ENCODE measurements around the gene BMP7.

DNA sequence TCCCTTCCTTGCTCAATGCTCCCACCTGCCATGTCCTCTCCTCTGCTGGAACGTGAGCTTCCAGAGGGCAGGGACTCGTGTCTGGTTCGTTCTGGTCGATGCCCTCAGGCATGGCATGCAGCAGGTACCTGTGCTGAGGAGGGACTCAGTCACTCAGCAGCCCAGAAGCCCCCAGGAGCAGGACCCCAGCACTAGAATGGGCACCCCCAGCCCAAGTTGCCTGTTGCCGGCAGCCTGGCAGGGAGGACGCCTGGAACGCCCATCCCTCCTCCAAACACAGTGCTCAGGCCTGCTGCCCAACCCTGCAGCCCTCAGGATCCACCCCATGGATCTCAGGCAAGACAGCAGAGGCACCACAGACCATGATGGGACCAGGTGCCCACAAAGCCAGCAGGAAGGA lies 40.6 kb downstream of the BMP7 start:
- TF ChIP-seq, protein P1, sequence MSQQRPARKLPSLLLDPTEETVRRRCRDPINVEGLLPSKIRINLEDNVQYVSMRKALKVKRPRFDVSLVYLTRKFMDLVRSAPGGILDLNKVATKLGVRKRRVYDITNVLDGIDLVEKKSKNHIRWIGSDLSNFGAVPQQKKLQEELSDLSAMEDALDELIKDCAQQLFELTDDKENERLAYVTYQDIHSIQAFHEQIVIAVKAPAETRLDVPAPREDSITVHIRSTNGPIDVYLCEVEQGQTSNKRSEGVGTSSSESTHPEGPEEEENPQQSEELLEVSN (IDR thresholded peaks at IDR 0.05), result no peak
- TF ChIP-seq SIN3A (conservative IDR thresholded peaks at IDR 0.05 in 1 of 2, IDR thresholded peaks at IDR 0.05 in 1 of 2; ENCODE audit: low read depth in 1 of 2, low read length in 2 of 2), result no peak

Measured in H1 (cell line).